NCI-H1048 (cell line): ENCODE data around the gene PARD3.
"Not testable (repeated sequence)": the region's sequence is repeated elsewhere in the genome, so short reads cannot be mapped to it uniquely, and the experiment has no call there.

Source experiments
- DNase-seq: peaks from one replicate; lab custom pipeline; 2025; lab: John Stamatoyannopoulos, UW

The PARD3 gene

DNA sequence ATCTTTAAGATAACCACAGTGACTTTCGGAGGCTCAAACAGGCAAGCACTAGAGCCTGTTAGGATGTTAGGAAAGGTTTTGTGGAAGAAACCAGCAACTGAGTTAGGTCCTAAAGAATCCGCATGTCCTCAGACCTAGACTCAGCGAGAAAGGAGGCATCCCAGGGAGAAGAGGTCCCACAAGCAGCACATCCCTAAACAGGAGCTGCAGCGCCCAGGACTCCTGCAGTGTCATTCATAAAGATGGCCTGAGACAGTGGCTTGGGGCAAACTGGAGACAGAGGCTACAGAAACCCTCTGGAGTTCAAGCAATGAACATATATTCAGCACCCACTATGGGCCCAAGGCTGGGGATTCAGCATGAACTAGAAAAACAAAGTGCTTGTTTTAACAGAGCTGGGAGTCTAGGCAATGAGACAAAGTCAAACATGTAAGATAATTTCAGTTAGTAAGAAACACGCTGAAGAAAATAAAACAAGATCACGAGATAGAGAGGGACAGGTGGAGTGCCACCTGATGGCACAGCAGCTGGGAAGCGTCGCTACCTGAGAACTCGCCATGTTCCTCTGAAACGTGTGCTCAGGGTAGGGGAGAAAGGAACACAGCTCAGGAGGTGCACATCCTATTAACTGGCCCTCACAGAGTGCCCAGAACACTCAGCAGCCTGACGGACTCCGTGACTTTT is 48.1 kb downstream of the PARD3 start:
- no peak for DNase-seq

GRCh38 chr10:34766266-34766600 is 48.9 kb downstream of the PARD3 start:
- no peak for DNase-seq

GRCh38 chr10:34764472-34764946 is 50.6 kb downstream of the PARD3 start:
- DNase-seq = no peak

DNA sequence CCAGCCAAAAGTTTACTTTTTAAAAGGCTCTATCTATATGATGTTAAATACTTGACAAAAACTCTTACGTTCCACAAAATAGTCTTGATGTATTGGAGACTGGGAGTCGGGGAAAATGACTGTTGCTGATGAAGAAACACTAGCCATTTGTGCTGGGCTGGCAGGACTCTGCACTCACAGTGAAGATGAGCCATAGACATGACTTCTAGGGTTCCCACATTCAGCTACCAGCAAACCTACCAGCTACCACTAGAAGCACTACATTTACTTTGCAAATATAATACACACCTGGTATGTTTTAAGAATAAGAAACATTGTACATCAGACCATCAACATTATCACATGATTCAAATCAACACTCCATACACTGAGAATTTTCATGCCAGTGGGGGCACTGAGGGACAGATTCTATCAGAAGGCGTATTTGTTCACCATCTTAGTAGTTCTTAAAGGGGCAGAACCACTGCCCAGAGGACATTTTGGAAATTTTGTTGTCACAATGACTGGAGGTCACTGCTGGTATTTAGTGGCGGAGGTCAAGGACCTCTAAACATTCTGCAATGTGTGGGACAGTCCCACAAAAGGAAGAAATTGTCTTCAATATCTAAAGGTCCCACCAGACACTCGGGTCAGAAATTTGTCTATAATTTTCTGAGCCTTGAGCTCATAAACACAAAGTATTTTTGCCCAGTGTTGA is 52.3 kb downstream of the PARD3 start:
- no peak for DNase-seq

- DNase-seq = no peak
Measured at GRCh38 chr10:34762156-34762555, 52.9 kb downstream of the PARD3 start.

- no peak for DNase-seq
Measured at GRCh38 chr10:34761453-34761852, 53.6 kb downstream of the PARD3 start.

DNA sequence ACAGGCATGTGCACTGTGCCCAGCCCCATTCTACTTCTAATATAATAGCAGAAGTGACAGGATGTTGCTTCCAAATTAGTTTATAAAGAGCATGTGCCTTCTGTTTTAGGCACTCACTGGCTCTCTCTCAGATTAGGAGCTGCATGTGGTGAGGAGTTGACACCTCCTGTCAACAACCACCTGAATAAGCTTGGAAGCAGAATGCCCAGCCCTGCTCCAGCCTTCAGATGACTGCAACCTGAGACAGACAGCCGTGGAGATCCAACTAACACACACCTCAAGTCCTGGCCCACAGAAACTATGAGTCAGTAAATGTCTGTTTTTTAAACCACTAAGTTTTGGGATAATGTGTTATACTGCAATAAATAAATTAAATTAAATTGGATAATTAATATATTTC is 54.5 kb downstream of the PARD3 start:
- no peak for DNase-seq

DNA sequence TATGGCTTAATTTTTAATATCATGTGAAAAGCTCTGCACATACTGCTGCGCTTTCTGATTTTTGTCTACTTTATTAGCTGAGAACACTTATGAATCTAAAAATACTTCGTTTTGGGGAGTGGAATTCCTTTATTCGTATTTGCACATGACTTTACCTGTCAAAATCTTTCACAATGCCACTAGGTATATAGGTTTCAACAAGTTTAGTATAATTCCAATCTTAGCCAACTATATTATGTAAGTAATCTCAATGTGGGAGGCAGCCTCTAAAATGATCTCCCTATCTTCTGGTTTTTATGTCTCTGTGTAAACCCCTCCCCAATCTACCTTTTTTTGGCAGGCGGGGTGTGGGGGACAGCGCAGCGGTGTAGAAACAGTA is 55.3 kb downstream of the PARD3 start:
- DNase-seq = no peak

DNA sequence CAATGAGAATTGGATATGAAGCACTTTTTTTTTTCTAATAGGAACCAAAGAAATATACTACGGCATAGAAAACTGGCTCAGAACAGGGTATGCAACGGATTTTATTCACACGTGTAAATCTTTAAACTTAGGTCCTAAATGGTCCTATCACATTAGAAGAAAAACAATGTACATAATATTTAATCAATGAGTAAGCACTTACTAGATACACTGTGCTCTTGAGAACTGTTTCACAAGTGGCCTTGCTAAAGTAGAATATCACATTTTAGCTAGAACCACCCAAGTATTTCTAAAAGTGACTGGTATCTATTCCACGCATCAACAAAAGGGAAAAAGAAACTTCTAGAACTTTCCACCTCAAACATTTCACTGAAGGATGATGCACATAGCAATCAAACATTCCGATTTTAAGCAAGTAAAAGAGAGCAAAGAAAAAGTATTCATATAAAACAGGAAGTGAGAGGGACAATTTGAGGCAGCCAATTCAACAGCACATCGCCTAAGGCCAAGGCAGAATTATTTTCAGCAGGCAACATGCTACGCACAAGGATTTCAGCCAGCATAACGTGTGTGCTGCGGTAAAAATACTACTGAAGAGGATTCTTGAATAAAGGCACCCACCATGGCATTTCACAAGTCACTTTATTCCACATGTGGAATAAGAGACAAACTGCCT is 55.8 kb downstream of the PARD3 start:
- DNase-seq = no peak

DNA sequence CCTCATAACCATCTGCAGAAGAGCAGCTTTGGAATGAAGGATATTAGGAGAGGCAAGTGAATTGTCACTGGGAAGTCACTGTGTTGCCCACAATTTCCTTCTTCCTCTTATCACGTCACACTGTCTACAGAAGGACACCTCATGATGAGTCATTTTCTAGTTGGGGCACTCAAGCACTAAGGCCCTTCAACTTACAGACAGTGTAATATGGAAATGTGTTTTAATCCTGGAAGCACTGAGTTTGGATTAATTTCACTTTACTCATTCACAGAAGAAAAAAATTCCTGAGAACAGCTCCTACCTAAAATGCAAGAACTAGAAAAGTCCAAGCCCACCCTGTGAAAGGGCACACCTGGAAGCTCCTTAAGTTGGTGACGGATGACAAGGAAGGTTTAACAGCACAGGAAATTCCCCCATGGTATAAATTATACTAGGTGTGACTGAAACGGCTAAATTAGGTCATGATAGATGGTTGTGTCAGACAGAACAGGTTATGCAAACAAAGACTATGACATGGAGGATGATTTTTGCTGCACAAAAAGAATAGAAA is 56.6 kb downstream of the PARD3 start:
- DNase-seq = no peak

- DNase-seq = no peak
Measured at GRCh38 chr10:34757933-34758332, 57.2 kb downstream of the PARD3 start.

- DNase-seq = not testable (repeated sequence)
Measured at GRCh38 chr10:34757181-34757580, 57.9 kb downstream of the PARD3 start.

- DNase-seq = no peak
Measured at GRCh38 chr10:34756584-34756983, 58.5 kb downstream of the PARD3 start.

GRCh38 chr10:34753014-34753757 is 61.9 kb downstream of the PARD3 start:
- no peak for DNase-seq

GRCh38 chr10:34751272-34751671 is 63.8 kb downstream of the PARD3 start:
- no peak for DNase-seq

DNA sequence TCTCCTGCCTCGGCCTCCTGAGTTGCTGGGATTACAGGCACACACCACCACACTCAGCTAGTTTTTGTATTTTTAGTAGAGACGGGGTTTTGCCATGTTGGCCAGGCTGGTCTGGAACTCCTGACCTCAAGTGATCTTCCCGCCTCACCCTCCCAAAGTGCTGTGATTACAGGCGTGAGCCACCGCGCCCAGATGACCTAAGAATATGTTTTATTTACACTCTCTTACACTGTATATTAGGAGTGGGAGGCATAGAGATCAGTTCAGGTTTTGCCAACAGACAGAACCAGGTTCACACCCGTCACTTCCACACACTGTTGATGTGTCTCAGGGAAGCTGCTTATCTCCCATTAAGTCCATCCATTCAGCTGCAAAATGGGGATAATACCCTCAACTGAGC is 64.3 kb downstream of the PARD3 start:
- DNase-seq = not testable (repeated sequence)

DNA sequence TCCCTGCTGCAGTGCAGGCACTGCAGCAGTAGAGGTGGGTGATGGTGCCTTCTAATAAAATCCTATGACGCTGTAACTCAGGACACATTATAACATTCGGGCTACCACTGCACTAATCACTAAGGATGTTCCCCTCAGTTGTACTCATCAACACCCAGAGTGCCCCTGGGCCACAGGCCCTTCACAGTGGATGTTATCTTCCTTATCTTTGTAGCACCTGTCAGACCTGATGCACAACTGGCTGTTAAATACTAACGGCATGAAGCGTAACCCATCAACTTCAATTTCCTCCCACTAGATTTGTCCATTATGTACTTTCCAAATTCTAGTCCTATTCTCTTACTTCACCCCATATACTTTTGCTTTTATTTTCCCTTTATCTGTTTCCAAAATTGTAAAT is 66.3 kb downstream of the PARD3 start:
- no peak for DNase-seq

DNA sequence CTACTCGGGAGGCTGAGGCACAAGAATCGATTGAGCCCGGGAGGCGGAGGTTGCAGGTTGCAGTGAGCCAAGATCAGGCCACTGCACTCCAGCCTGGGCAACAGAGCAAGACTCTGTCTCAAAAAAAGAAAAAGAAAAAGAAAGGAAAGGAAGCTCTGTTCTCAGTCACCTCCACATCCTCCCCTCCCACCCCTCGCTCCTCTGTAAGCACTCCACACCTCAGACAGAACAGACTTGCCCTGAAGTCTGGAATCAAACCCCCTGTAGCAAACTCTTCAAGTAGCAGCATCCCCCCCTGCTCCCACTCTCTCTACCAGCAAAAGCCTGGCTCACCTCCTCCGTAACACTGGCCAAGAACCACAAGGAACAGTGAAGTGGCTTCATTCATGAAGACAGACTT is 66.7 kb downstream of the PARD3 start:
- no peak for DNase-seq

DNA sequence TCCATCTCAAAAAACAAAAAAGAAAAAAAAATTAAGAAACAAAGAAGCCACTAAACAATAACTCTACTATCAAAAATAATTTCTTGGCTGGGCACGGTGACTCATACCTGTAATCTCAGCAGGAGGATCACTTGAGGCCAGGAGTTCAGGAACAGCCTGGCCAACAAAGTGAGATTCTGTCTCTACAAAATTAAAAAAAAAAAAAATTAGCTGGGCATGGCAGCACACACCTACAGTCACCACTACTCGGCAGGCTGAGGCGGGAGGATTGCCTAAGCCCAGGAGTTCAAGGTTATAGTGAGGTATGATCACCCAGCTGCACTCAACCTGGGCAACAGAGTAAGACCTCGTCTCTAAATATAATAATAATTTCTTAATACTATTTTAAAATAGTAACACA is 69.0 kb downstream of the PARD3 start:
- DNase-seq = no peak

DNA sequence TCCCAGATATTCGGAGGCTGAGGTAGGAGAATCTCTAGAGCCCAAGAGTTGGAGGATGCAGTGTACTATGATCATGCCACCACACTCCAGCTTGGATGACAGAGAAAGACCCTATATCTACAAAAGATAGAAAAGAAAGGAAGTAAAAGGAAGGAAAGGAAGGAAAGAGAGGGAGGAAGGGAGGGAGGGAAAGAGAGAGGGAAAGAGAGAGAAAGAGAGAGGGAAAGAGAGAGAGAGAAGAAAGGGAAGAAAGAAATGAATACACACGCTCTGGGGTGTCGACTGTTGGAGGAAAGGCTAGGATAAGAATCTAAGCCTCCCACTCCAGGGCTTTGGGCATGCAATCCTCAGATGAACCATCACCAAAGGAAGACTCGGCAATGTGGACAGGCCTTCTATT is 69.9 kb downstream of the PARD3 start:
- DNase-seq = no peak

GRCh38 chr10:34744590-34744989 is 70.5 kb downstream of the PARD3 start:
- DNase-seq = no peak

GRCh38 chr10:34743814-34744213 is 71.3 kb downstream of the PARD3 start:
- no peak for DNase-seq
